GM18867 (cell line): ENCODE results near the gene EFEMP2.
"Not testable (repeated sequence)": the region's sequence is repeated elsewhere in the genome, so short reads cannot be mapped to it uniquely, and the experiment has no call there.

Experiments
- ATAC-seq: cut with Tn5 transposase; IDR thresholded peaks from one replicate; pipeline ENCODE4 v1.9.1; 2021; ENCODE audit warnings: mild to moderate bottlenecking, moderate library complexity; ENCODE audit not compliant: unreplicated experiment

Gene EFEMP2

DNA sequence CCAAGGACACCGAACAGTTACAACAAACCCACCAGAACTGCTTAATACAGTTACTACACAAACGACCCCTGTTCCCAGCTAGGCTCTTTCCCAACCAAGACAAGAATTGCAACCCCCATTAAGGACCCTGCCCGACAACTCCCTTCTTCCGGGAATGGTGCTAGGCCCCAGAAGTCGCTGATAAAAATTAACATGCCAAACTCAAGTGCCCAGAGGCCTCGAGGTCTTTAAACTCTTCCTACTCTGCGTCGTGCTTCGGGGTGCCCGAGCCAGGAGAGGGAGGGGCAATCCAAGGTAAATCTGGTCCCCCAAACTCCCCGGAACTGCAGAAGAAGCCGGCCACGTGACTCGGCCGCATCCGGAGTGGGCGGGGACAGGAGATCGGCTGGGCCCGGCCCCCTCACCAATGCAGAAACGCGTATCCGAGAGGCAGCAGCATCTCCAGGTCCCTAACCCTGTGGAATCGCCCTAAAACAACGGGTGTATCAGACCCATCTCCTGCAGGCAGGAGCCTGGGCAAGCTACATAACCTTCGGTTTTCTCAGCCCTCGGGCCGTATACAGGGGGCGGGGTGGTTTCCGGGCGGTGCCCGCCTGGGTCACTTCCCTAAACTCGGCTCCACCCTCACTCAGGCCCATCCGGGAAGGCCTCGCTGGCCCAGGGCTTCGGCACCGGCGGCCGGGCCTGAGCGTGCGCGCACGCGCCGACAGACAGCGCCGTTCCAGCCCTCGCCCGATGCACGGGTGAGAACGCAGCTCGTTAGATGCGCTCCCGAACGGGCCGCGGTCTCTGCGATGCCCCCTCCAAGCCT is 15.7 kb downstream of the EFEMP2 start:
- ATAC-seq, result peak; percentile 29

- no peak for ATAC-seq
Observed at GRCh38 chr11:65855927-65856363, 16.7 kb downstream of the EFEMP2 start.

DNA sequence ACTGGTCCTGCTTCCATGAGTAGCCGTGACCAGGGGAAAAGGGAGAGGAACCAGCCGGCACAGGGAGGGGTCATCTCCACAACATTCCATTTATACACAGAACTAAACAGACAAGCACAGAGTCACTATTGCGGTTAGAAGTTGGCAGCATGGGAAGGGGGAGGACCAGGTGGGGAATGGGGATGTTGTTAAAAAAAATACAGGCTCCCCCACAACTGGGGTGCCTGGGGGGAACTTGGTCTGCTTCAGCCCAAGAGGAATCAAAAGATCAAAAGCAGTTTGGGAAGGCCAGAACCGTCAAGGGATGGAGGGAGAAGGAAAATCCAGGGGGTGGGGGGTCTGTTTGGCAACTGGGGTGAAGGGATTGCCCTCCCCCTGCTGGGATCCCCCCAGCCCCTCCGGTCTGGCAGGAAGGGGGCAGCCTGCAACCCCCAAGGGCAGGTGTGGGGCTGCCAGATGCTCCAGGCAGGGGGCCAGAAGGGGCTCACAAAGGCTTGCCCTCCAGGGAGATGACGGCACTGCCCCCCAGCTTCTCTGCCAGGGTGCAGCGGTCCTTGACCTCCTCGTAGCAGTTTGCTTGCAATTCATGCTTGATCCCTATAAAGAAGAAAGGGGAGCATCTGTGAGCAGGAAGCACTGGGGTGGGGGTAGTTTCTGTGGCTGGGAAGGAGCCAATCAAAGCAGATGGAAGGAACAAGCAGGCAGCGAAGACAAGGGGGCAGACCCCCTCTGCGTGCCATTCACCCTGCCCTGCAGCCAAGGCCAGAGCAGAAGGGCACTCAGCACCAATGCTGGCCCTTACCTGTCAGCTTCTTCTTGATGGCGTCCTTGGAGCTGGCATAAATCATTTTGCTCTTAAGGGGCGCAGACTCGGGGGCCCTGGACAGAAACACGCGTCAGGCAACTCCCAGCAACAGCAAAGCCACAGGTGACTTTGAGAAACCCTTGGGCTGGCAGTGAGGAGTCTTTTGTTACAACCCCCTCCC is 17.5 kb downstream of the EFEMP2 start:
- no peak for ATAC-seq

- no peak for ATAC-seq
Observed at GRCh38 chr11:65854161-65854592, 18.4 kb downstream of the EFEMP2 start.

DNA sequence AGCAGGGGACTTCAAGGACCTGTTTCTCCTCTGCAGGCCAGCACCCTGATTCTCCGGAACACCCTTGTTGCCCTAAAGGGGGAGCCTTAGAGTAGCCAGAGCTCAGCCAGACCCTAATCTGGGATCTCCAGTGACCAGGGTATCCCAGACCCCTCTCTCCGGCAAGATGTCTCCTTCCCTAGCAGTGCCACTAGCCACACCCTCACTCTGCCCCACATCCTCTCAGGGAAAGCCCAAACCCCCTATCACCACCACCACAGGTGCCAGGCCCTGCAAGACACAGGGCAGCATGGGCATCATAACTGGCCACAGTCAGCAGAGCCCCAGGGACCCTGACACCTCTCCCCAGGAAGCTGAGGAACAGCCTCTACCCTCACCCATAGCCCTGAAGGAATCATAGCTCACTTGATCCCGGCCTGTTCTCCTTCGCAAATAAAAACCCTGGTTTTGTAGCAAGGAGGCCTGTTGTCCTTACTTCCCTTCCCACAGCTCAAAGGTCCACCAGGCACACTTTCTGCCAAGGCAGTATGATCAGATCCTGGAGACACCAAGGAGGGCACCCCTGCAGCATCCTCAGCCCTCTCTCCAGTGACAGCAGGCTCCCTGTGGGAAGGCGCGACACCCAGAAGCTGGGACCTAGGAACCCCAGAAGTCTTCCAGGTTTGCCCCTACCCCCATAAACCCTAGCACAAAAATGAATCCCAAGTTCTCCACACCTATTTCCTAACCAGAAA is 19.2 kb downstream of the EFEMP2 start:
- no peak for ATAC-seq

- no peak for ATAC-seq
Observed at GRCh38 chr11:65852508-65853245, 19.9 kb downstream of the EFEMP2 start.

- ATAC-seq, result no peak
Observed at GRCh38 chr11:65851811-65852507, 20.6 kb downstream of the EFEMP2 start.

DNA sequence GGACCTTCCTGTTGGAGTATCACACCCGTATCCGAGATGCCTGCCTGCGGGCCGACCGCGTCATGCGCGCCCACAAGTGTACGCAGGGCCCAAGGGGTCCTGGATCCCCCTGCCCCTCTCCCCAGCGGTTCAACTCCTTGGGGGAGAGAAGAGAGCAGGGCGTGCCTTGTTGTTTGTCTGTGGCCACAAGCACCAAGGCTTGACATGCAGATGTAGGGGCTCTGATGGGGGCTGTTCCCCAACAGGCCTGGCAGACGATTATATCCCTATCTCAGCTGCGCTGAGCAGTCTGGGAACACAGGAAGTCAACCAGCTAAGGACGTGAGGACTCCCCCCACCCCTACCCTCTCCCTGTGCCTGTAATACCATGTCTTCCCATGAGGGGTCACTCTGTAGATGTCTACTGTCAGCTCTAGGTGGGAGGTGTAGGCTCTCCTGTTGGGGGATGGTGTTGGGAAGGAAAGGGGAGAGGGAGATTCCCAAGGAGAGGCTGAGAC is 21.5 kb downstream of the EFEMP2 start:
- ATAC-seq, result no peak

DNA sequence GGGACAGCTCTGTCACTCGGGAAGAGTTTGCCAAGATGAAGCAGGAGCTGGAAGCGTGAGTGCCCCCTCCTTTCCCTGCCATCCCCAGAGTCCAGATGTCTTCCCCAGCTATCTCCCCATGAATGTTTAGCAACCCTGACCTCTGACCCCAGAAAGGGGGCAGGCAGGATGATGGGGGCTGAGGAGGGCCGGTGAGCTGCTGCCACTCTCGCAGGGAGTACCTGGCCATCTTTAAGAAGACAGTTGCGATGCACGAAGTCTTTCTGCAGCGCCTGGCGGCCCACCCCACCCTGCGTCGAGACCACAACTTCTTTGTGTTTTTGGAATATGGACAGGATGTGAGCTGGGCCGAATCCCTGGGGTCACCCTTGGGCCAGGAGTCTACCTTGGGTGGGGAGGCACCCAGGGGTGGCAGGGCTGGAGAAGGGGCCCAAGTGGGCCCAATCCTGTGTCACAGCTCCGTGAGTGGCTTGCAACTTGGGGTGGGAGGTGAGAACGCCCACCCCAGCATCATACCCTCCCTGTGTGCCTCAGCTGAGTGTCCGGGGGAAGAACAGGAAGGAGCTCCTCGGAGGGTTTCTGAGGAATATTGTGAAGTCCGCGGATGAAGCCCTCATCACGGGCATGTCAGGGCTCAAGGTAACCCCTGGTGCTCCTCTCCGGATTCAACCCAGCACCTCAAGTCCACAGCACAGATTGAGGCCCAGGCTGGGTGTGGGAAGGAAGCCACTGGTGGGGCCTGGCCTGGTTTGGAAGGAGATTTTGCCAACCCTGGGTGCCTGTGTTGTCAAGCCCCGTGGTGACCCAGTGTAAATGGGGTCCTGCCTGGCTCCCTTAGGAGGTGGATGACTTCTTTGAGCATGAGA is 22.1 kb downstream of the EFEMP2 start:
- no peak for ATAC-seq

DNA sequence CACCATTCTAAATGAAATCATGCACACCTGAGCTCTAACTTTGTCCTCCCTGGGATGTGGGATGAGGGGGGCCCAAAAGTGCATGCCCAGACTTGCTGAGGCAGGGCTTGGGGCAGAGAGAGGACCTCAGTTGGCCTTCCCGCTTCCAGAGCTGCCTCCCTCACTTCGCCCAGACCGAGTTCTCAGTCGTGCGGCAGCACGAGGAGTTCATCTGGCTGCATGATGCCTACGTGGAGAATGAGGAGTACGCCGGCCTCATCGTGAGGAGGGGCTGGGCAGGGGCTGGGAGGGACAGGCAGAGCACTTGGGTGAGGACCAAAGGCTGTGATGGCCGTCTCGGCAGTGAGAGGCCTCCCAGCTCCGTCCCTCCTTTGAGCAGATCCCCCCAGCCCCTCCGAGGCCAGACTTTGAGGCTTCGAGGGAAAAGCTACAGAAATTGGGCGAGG is 22.8 kb downstream of the EFEMP2 start:
- no peak for ATAC-seq

DNA sequence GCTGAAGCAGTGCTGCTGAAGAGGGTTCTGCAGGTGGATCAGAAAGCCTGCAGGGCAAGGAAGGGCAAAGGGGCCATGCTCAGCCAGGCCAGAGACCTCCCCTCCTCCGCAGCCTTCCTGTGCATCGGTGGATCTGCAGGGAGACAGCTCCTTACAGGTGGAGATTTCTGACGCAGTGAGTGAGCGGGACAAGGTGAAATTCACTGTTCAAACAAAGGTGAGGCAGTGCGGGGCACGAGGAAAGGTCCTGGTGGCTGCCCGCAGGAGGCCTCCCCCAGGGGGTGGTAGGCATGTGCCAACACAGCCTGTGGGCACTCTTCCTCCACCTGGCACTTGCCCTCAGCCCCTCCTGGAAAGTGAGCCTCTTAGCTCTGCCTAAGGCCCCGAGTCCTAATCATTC is 23.2 kb downstream of the EFEMP2 start:
- no peak for ATAC-seq

GRCh38 chr11:65848693-65849092 is 23.9 kb downstream of the EFEMP2 start:
- not testable (repeated sequence) for ATAC-seq

DNA sequence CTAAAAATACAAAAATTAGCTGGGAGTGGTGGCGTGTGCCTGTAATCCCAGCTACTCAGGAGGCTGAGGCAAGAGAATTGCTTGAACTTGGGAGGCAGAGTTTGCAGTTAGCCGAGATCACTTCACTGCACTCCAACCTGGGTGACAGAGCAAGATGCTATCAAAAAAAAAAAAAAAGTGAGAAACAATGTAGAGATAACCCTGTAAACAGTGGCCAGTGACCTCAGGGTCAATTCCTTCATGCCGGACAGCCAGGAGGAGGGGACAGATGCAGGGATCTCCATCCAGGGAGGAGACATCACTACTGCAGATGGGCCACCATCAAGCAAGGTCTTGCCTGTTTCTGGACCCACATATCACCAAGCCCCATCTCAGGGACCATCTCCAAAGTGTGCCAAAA is 24.9 kb downstream of the EFEMP2 start:
- ATAC-seq, result no peak

DNA sequence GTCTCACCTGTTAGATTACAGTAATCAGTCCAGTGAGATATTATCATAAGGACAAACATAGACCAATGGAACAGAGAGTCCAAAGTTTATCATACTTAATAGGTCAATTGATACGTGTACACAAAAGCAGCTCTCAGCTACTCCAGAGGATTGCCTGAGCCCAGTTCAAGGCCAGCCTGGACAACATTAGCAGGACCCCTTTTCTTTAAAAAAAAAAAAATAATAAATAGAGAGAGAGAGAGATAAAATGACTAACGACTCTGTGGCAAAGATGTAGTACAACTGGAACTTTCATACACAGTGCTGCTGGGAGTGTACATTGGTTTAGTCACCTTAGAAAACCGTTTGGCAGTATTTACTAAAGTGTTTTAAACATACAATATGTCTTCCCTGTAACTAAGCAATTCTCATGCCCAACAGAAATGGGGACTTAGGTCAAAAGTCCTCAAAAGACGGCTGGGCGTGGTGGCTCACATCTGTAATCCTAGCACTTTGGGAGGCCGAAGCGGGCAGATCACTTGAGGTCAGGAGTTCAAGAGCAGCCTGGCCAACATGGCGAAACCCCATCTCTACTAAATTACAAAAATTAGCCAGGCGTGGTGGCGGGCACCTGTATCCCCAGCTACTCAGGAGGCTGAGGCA is 28.2 kb downstream of the EFEMP2 start:
- ATAC-seq, result no peak

DNA sequence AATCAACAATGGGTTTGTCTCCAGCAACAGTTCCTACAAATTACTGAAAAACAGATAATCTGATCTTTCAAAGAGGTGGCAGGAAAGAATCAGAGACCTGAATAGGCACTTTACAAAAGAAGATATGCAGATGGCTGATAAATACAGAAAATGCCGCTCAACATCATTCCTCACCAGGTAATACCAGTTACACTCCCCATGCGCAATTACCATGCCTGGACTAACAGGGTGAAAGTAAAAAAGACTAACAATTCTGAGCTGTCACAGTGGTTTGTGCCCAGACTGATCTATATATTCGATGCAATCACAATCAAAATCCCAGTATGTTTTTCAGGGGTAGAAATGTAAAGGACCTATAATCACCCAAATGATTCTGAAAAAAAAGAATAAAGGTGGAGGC is 28.8 kb downstream of the EFEMP2 start:
- no peak for ATAC-seq

DNA sequence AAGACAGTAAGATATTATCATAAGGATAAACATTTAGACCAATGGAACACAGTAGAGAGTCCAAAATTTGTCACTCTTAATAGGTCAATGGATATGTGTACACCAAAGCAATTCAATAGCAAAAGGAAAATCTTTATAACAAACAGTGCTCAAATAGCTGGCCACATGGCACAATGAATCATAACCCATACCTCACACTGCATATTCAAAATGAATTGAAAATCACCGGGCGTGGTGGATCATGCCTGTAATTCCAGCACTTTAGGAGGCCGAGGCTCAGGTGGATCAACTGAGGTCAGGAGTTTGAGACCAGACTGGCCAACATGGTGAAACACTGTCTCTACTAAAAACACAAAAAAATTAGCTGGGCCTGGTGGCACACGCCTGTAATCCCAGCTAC is 30.5 kb downstream of the EFEMP2 start:
- ATAC-seq, result no peak

DNA sequence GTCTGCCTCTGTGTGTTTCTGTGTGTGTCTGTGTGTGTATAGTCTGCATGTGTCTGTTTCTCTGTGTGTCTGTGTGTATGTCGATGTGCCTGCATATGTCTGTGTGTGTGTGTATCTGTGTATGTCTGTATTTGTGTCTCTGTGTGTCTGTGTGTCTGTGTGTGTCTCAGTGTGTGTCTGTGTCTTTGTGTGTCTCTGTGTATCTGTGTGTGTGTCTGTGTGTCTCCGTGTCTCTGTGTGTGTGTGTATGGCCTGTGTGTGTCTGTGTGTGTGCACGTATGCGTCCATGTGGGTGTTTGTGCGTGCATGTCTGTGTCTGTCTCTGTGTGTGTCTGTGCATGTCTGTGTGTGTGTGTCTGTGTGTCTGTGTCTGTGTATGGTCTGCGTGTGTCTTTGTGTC is 38.4 kb downstream of the EFEMP2 start:
- no peak for ATAC-seq
